GM12878 (cell line): Measurements from ENCODE around the gene COG1. TPM values are rescaled to one million over a fixed set of nuclear protein-coding genes. Genes with fewer than 3 reads are reported as not detected.

Experiments
- ATAC-seq: fragments of 200-7000 bp; cut with Tn5 transposase; 3 replicates; pipeline ENCODE4 v1.9.1; 2020; ENCODE audit warnings: mild to moderate bottlenecking, moderate library complexity
- BruUV-seq: library from RNA; stranded (reverse); fragments of 400-500 nt; replicated peaks from 2 replicates; lab custom pipeline; 2021; lab: Mats Ljungman, UMichigan
- CTCF ChIA-PET: fragments of 300-600 bp; sonication (Branson Sonifier 250); formaldehyde crosslinking; extraction: SDS; loops from one replicate; lab custom pipeline; 2021; ENCODE audit warnings: inconsistent platforms; lab: Yijun Ruan, JAX
- POLR2A ChIA-PET: fragments of 350-600 bp; formaldehyde crosslinking; extraction: SDS; loops from one replicate; lab custom pipeline; 2021; ENCODE audit warnings: inconsistent platforms; lab: Charles Lee
- RAD21 ChIA-PET: fragments of 300-600 bp; sonication (Branson Sonifier 250); formaldehyde crosslinking; loops from one replicate; lab custom pipeline; 2023; ENCODE audit warnings: antibody characterized with exemption; ENCODE audit not compliant: unreplicated experiment; lab: Charles Lee
- SMC1A ChIA-PET: fragments of 300-600 bp; sonication (Branson Sonifier 250); formaldehyde crosslinking; loops from one replicate; lab custom pipeline; 2023; ENCODE audit not compliant: unreplicated experiment, uncharacterized antibody; lab: Charles Lee
- DNase-seq: peaks from one replicate; pipeline ENCODE4 v3.0.0-alpha.2; 2011; ENCODE audit warnings: low read depth, low spot score
- FAIRE-seq: peaks from 3 replicates; lab custom pipeline; 2011; peaks lifted over from hg19 to GRCh38; lab: Jason Lieb, UNC
- H2AFZ ChIP-seq: 2 replicates; pipeline ENCODE4 v1.6.0; 2011; ENCODE audit warnings: low read depth, low read length, control low read depth; ENCODE audit not compliant: control insufficient read depth
- H3K27ac ChIP-seq: 2 replicates; pipeline ENCODE4 v1.5.1; 2011; ENCODE audit warnings: control low read depth; ENCODE audit not compliant: control insufficient read depth, insufficient read depth
- H3K27me3 ChIP-seq, 2 experiments: replicated peaks in 1 of 2; 2 replicates each; pipeline versions ENCODE4 v1.6.0 to v1.6.1; 2011; ENCODE audit warnings: low read length in 1 of 2; ENCODE audit not compliant: control insufficient read depth in 2 of 2, insufficient read depth in 2 of 2
- H3K36me3 ChIP-seq, 2 experiments: 2 replicates each; pipeline ENCODE4 v1.5.1; 2011; ENCODE audit warnings: low read length in 1 of 2; ENCODE audit not compliant: control insufficient read depth in 2 of 2, insufficient read depth in 2 of 2
- H3K4me1 ChIP-seq: 2 replicates; pipeline ENCODE4 v1.6.1; 2011; ENCODE audit warnings: mild to moderate bottlenecking, low read length, moderate library complexity, mixed read lengths; ENCODE audit not compliant: control insufficient read depth, insufficient read depth
- H3K4me2 ChIP-seq: 2 replicates; pipeline ENCODE4 v1.6.0; 2011; ENCODE audit warnings: control low read depth; ENCODE audit not compliant: control insufficient read depth, insufficient read depth
- H3K4me3 ChIP-seq: fragments of 200-600 bp; sonication (generic); 2 replicates; pipeline ENCODE4 v1.5.1; 2016
- H3K79me2 ChIP-seq: 2 replicates; pipeline ENCODE4 v1.6.0; 2011; ENCODE audit warnings: low read length; ENCODE audit not compliant: control insufficient read depth, insufficient read depth
- H3K9ac ChIP-seq: 2 replicates; pipeline ENCODE4 v1.8.0; 2011; ENCODE audit warnings: low read length, control low read depth, mixed read lengths; ENCODE audit not compliant: control insufficient read depth, insufficient read depth
- H3K9me3 ChIP-seq: replicated peaks from 3 replicates; pipeline ENCODE4 v1.5.1; 2011; ENCODE audit warnings: mild to moderate bottlenecking, low read length; ENCODE audit not compliant: control insufficient read depth, insufficient read depth
- H4K20me1 ChIP-seq: 2 replicates; pipeline ENCODE4 v1.6.0; 2011; ENCODE audit not compliant: control insufficient read depth, insufficient read depth
- ASH2L ChIP-seq: fragments of 300-600, 200-600 bp; sonication (generic); IDR thresholded peaks from 2 replicates; pipeline ENCODE4 v1.6.1; 2017; ENCODE audit warnings: low read depth, mild to moderate bottlenecking, borderline replicate concordance
- BCLAF1 ChIP-seq: fragments of 450-650 bp; IDR thresholded peaks from 2 replicates; pipeline ENCODE4 v1.6.1; 2017; ENCODE audit warnings: antibody characterized with exemption, mild to moderate bottlenecking, moderate library complexity
- CBFB ChIP-seq: IDR thresholded peaks from 2 replicates; pipeline ENCODE4 v1.6.1; 2016; ENCODE audit warnings: antibody characterized with exemption, low read depth
- CHD2 ChIP-seq: IDR thresholded peaks from 2 replicates; pipeline ENCODE4 v1.6.1; 2011; ENCODE audit warnings: low read depth, low read length, improper control_type of control experiment, borderline replicate concordance
- ELK1 ChIP-seq: IDR thresholded peaks from 2 replicates; pipeline ENCODE4 v1.6.1; 2012; ENCODE audit warnings: low read depth, low read length, improper control_type of control experiment
- ESRRA ChIP-seq: IDR thresholded peaks from 2 replicates; pipeline ENCODE4 v1.6.1; 2012; ENCODE audit warnings: mild to moderate bottlenecking, low read length, improper control_type of control experiment
- ETV6 ChIP-seq, 2 experiments: fragments of 450-650 bp in 1 of 2; IDR thresholded peaks in 1 of 2; conservative IDR thresholded peaks in 1 of 2; 2 replicates each; pipeline ENCODE4 v1.6.1; 2014; ENCODE audit warnings: antibody characterized with exemption in 1 of 2, borderline replicate concordance in 1 of 2, low read depth in 1 of 2, mild to moderate bottlenecking in 1 of 2, moderate library complexity in 1 of 2
- FOS ChIP-seq: IDR thresholded peaks from 3 replicates; pipeline ENCODE4 v1.6.1; 2011; ENCODE audit warnings: borderline replicate concordance; ENCODE audit not compliant: insufficient read length; ENCODE audit errors: extremely low read depth
- HDAC6 ChIP-seq: fragments of 200-600 bp; sonication (generic); IDR thresholded peaks from one replicate; pipeline ENCODE4 v1.8.0; 2017; ENCODE audit warnings: antibody characterized with exemption; ENCODE audit not compliant: unreplicated experiment
- MEF2B ChIP-seq: fragments of 450-650 bp; IDR thresholded peaks from 2 replicates; pipeline ENCODE4 v1.6.1; 2018; ENCODE audit warnings: mild to moderate bottlenecking, moderate library complexity; ENCODE audit not compliant: partially characterized antibody, poor library complexity, severe bottlenecking
- MXI1 ChIP-seq: fragments of 150-350 bp; IDR thresholded peaks from 2 replicates; pipeline ENCODE4 v1.6.1; 2011; ENCODE audit warnings: low read depth, mild to moderate bottlenecking, inconsistent platforms, low read length, improper control_type of control experiment
- MYC ChIP-seq: IDR thresholded peaks from 2 replicates; pipeline ENCODE4 v1.6.1; 2011; ENCODE audit warnings: mild to moderate bottlenecking, low read length, moderate library complexity, inconsistent platforms; ENCODE audit not compliant: insufficient read depth, insufficient replicate concordance, insufficient read length, severe bottlenecking
- NFIC ChIP-seq: IDR thresholded peaks from 2 replicates; pipeline ENCODE4 v1.6.1; 2012; ENCODE audit warnings: low read depth, mild to moderate bottlenecking, inconsistent platforms, low read length, moderate library complexity
- NFXL1 ChIP-seq: fragments of 450-650 bp; IDR thresholded peaks from 2 replicates; pipeline ENCODE4 v1.6.1; 2017; ENCODE audit warnings: antibody characterized with exemption, mild to moderate bottlenecking, borderline replicate concordance
- NFYB ChIP-seq: IDR thresholded peaks from 2 replicates; pipeline ENCODE4 v1.6.1; 2011; ENCODE audit warnings: low read depth, mild to moderate bottlenecking, low read length, improper control_type of control experiment, moderate library complexity; ENCODE audit not compliant: insufficient read depth
- POLR2AphosphoS2 ChIP-seq: IDR thresholded peaks from 2 replicates; pipeline ENCODE4 v1.6.1; 2011; ENCODE audit warnings: low read depth, mild to moderate bottlenecking, low read length, improper control_type of control experiment, moderate library complexity
- POLR2AphosphoS5 ChIP-seq: IDR thresholded peaks from 2 replicates; pipeline ENCODE4 v1.6.1; 2011; ENCODE audit warnings: mild to moderate bottlenecking, low read length, inconsistent platforms
- SIN3A ChIP-seq: IDR thresholded peaks from 2 replicates; pipeline ENCODE4 v1.6.1; 2012; ENCODE audit warnings: low read depth, low read length, improper control_type of control experiment
- SPI1 ChIP-seq: IDR thresholded peaks from 2 replicates; pipeline ENCODE4 v1.6.1; 2011; ENCODE audit warnings: low read depth, mild to moderate bottlenecking, low read length, moderate library complexity, borderline replicate concordance; ENCODE audit not compliant: insufficient read depth
- WGBS: methylation state at CpG from one replicate; pipeline ENCODE4 v1.1.6; 2016; ENCODE audit warnings: low lambda C conversion rate; ENCODE audit not compliant: insufficient replicate concordance, insufficient coverage; ENCODE audit errors: missing lambda C conversion rate; 5-methylcytosine and 5-hydroxymethylcytosine counted together
- in situ Hi-C: fragments of 300-500 bp; cut with MboI; formaldehyde crosslinking; loops from 9 replicates; pipeline ENCODE4 v1.14.3; 2018; ENCODE audit warnings: mixed read lengths
- intact Hi-C: fragments of 100-400 bp; cut with micrococcal nuclease; formaldehyde crosslinking; loops from one replicate; pipeline ENCODE4 v1.14.2; 2022; ENCODE audit not compliant: unreplicated experiment
- polyA plus RNA-seq, 11 experiments: library from polyadenylated mRNA; depleted of rRNA in 4 of 11; unstranded in 6 of 11; stranded (reverse) in 5 of 11; fragments of >200 nt; fragmentation: Nextera tagmentation in 4 of 11; fragmentation: Illumina TruSeq in 1 of 11; extraction: Ambion mirVana in 4 of 11; extraction: Trizol in 1 of 11; gene quantifications; 1 replicate in 1 of 11; 2 replicates in 10 of 11; pipeline versions ENCODE4 v1.2.1 to v1.2.3, GENCODE V29; 2011 to 2016; ENCODE audit warnings: inconsistent platforms in 2 of 11, missing spikeins in 2 of 11, low read depth in 1 of 11
- total RNA-seq, 4 experiments: library from RNA; depleted of rRNA in 3 of 4; stranded (reverse); fragments of >200 nt in 3 of 4; fragmentation: Illumina TruSeq in 1 of 4; extraction: Trizol in 1 of 4; gene quantifications; 2 replicates each; pipeline versions ENCODE4 v1.2.1 to v1.2.3, GENCODE V29; 2013 to 2021

COG1 gene
- total and polyA plus RNA-seq, 10 of the 15 experiments (the other 5 are each of a cell fraction or from before 2014, with no cell fraction given): 10.5 to 24.1 (median 18.1) TPM

- intact Hi-C loops: loop anchor here (1.0 to 5.0 kb wide), 5 partner anchors 65 to 597 kb away; partner anchors contain the start of gene SLC39A11
- WGBS: 21% methylated on average over 8 of the region's 8 CpGs
- peaks cover 40% of the 10 kb centered on the region for H3K4me1 ChIP-seq
- BruUV-seq: TSS peak; percentile 79
- no peaks in the 10 kb centered on the region for H4K20me1 ChIP-seq
- no peaks in the 10 kb centered on the region for H3K36me3 ChIP-seq
- ATAC-seq: peak; percentile 68
- RAD21 ChIA-PET: interaction anchor here (0.6 to 4.4 kb wide), 25 partner anchors 10 to 600 kb away, joined by 3 to 85 read pairs (median 4); partner anchors contain the start of genes COG1, SLC39A11 and SSTR2
- H3K27ac ChIP-seq: peak overlapping the region; percentile 80
- CTCF ChIA-PET: interaction anchor here (0.5 to 6.4 kb wide), 40 partner anchors 8 to 600 kb away, joined by 3 to 114 read pairs (median 4); partner anchors contain the start of gene SSTR2
- H3K4me3 ChIP-seq: peak overlapping the region; percentile 39; the same call in 1 of the 2 replicates
- no peaks in the 10 kb centered on the region for H3K27me3 ChIP-seq
- SMC1A ChIA-PET: interaction anchor here (0.6 to 4.5 kb wide), 24 partner anchors 8 to 600 kb away, joined by 3 to 77 read pairs (median 4); partner anchors contain the start of genes COG1 and SSTR2
- peak; percentile 41 for FAIRE-seq
- in situ Hi-C loops: loop anchor here (5.0 to 10.0 kb wide), 2 partner anchors 170 to 592 kb away; no protein-coding TSS in a partner anchor
- peak overlapping the region; percentile 54 for H3K9ac ChIP-seq
- H3K9me3 ChIP-seq: no peaks in the 10 kb centered on the region
- peak; percentile 57 for DNase-seq
- POLR2A ChIA-PET: interaction anchor here (0.6 to 2.7 kb wide), 10 partner anchors 8 to 430 kb away, joined by 3 to 19 read pairs (median 4); partner anchors contain the start of gene SSTR2
- H2AFZ ChIP-seq: peak overlapping the region; percentile 72
- H3K79me2 ChIP-seq: no peaks in the 10 kb centered on the region
- H3K4me2 ChIP-seq: peak overlapping the region; percentile 54
- TF ChIP-seq SPI1 (peak; percentile 39; the same call in 1 of the 2 replicates), POLR2AphosphoS5 (peak; percentile 22; the same call in 1 of the 2 replicates), POLR2AphosphoS2 (no peak), NFXL1 (no peak), ASH2L (no peak), NFIC (no peak), ESRRA (no peak), MYC (no peak), MXI1 (no peak), BCLAF1 (no peak), CHD2 (no peak), MEF2B (peak; percentile 72), ELK1 (no peak), CBFB (no peak), ETV6 (conservative IDR thresholded peaks at IDR 0.05 in 1 of 2, IDR thresholded peaks at IDR 0.05 in 1 of 2; ENCODE audit: borderline replicate concordance in 1 of 2, low read depth in 1 of 2) (no peak), FOS (no peak), HDAC6 (no peak), SIN3A (no peak), NFYB (no peak)
These were observed 35.9 kb upstream of the COG1 start for GRCh38 chr17:73156887-73157520.
